GM06990 (cell line): Measurements from ENCODE around the gene SNRPA1.

ENCODE experiments used
- DNase-seq: peaks from one replicate; pipeline ENCODE4 v3.0.0-alpha.2; 2011; ENCODE audit not compliant: insufficient read length; ENCODE audit errors: extremely low read depth
- H3K27me3 ChIP-seq: replicated peaks from 2 replicates; pipeline ENCODE4 v1.6.0; 2011; ENCODE audit warnings: low read length; ENCODE audit not compliant: control insufficient read depth, insufficient read depth
- H3K36me3 ChIP-seq: 2 replicates; pipeline ENCODE4 v1.5.1; 2011; ENCODE audit warnings: low read length; ENCODE audit not compliant: control insufficient read depth, insufficient read depth
- H3K4me3 ChIP-seq: replicated peaks from 2 replicates; pipeline ENCODE4 v1.5.1; 2011; ENCODE audit warnings: low read depth, mild to moderate bottlenecking, control low read depth, low read length
- CTCF ChIP-seq: IDR thresholded peaks from 2 replicates; pipeline ENCODE4 v1.5.1; 2011; ENCODE audit warnings: low read length, control low read depth, mild to moderate bottlenecking, inconsistent platforms; ENCODE audit not compliant: insufficient read depth, poor library complexity, severe bottlenecking

The SNRPA1 gene

DNA sequence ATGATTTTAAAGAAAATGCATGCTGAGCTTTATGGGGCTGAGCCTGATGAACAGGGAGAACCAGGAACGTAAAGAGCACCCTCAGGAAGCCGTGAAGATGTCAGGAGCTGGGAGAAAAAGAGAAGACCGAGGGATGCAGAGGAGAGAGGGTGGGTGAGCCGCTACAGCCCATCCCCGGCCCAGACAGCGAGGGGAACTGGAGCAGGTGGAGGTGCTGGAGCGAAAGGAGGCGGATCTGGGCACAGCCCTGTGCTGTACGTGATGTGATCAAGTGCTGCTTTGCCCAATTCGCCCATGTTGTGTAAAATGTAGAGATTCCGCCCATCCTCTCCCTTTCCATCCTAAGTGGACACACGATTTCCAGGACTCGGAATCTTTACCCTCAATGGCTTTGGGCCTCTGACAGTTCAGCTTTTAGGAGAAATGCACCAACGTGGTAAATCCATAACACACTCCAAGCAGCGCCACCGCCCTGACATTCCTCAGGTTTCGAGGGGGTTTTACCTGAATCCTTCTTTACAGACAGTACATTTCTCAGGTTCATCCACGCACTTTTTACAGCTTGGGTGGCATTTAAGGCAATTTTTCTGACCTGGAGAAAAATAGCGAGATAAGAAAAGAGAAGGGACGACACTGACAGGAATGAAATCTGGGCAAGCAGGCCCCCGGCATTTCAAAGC, 27.1 kb upstream of the SNRPA1 start:
- TF ChIP-seq CTCF = no peak
- DNase-seq = no peak
- H3K27me3 ChIP-seq = peaks cover 2% of the 10 kb centered on the region
- no peaks in the 10 kb centered on the region for H3K36me3 ChIP-seq
- H3K4me3 ChIP-seq = no peak overlapping the region

- Histone ChIP-seq H3K4me3 (no peak overlapping the region), H3K27me3 (peaks cover 2% of the 10 kb centered on the region), H3K36me3 (no peaks in the 10 kb centered on the region)
- TF ChIP-seq CTCF = peak; percentile 2
- DNase-seq = no peak
Measured at GRCh38 chr15:101320501-101321052, 25.5 kb upstream of the SNRPA1 start.

- peaks cover 2% of the 10 kb centered on the region for H3K27me3 ChIP-seq
- no peaks in the 10 kb centered on the region for H3K36me3 ChIP-seq
- no peak for TF ChIP-seq CTCF
- no peak for DNase-seq
- no peak overlapping the region for H3K4me3 ChIP-seq
Measured at GRCh38 chr15:101318839-101319238, 23.8 kb upstream of the SNRPA1 start.

- no peak for TF ChIP-seq CTCF
Measured at GRCh38 chr15:101318147-101318819, 23.2 kb upstream of the SNRPA1 start.

GRCh38 chr15:101317336-101317872, 22.4 kb upstream of the SNRPA1 start:
- no peak for TF ChIP-seq CTCF
- DNase-seq = no peak

More at GRCh38 chr15:101318147-101318819, 23.2 kb upstream of the SNRPA1 start:
- Histone ChIP-seq H3K4me3 (no peak overlapping the region), H3K36me3 (no peaks in the 10 kb centered on the region), H3K27me3 (peaks cover 2% of the 10 kb centered on the region)
- no peak for DNase-seq

More at GRCh38 chr15:101317336-101317872, 22.4 kb upstream of the SNRPA1 start:
- Histone ChIP-seq H3K36me3 (no peaks in the 10 kb centered on the region), H3K4me3 (no peak overlapping the region), H3K27me3 (peaks cover 2% of the 10 kb centered on the region)
